ENCODE data around the gene STAG1.

DNA sequence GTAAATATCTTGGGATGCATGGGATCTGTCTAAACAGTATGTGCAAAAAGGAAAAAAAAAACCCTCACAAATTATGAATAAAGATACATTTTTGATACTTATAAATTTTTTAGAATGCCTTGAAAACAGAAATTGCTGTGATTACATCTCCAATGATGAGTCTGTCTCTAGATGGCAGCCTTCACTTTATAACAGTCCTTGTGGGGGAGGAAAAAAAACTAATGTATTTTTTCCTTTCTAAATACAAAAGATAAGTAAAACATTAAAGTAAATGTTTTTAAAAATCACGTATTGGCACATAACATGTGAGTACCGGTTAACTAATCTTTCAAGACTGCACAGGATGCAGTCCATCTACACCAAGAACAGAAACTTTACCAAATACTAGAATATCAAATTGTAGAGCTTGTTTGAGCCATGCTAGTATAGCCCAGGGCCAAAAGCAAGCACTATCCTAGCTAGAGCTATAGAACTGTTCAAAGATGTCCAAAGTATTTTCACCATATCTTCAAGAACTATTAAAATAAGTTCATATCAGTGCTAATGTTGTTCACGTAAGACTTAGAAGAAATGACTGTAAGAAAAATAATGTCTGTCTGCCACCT is 206.4 kb downstream of the STAG1 start:
- TF ChIP-seq YY1 (IDR thresholded peaks at IDR 0.05) (no peak), HNF4G (IDR thresholded peaks at IDR 0.05) (no peak), CTCF (IDR thresholded peaks at IDR 0.05; ENCODE audit: low read depth, low read length, missing input control) (peak; percentile 33), RAD21 (IDR thresholded peaks at IDR 0.05) (peak; percentile 71 to 77), TAF1 (conservative IDR thresholded peaks at IDR 0.05) (no peak), REST (IDR thresholded peaks at IDR 0.05) (no peak), HNF4A (conservative IDR thresholded peaks at IDR 0.05) (no peak), ZBTB33 (IDR thresholded peaks at IDR 0.05) (no peak), JUND (IDR thresholded peaks at IDR 0.05) (no peak)
- TF ChIP-seq, protein P1, sequence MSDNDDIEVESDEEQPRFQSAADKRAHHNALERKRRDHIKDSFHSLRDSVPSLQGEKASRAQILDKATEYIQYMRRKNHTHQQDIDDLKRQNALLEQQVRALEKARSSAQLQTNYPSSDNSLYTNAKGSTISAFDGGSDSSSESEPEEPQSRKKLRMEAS (IDR thresholded peaks at IDR 0.05): no peak
